NT2/D1 (cell line): ENCODE data around the gene PCYOX1L.

ENCODE experiments used
- DNase-seq: peaks from one replicate; pipeline ENCODE4 v3.0.0-alpha.2; 2011; ENCODE audit warnings: low read depth, low spot score
- H3K27me3 ChIP-seq: 2 replicates; pipeline ENCODE4 v1.6.0; 2011; ENCODE audit warnings: mild to moderate bottlenecking; ENCODE audit not compliant: insufficient read length, insufficient read depth
- H3K36me3 ChIP-seq: 2 replicates; pipeline ENCODE4 v1.6.1; 2011; ENCODE audit warnings: mild to moderate bottlenecking, low read length, mixed read lengths; ENCODE audit not compliant: insufficient read depth, insufficient read length
- H3K4me1 ChIP-seq: 2 replicates; pipeline ENCODE4 v1.5.1; 2011; ENCODE audit not compliant: insufficient read depth, insufficient read length
- H3K4me3 ChIP-seq: 2 replicates; pipeline ENCODE4 v1.5.1; 2011; ENCODE audit warnings: low read depth; ENCODE audit not compliant: insufficient read length
- H3K9ac ChIP-seq: 2 replicates; pipeline ENCODE4 v1.6.0; 2011; ENCODE audit warnings: low read depth; ENCODE audit not compliant: insufficient read length
- H3K9me3 ChIP-seq: 2 replicates; pipeline ENCODE4 v1.5.1; 2011; ENCODE audit warnings: mild to moderate bottlenecking, low read length; ENCODE audit not compliant: insufficient read depth
- SUZ12 ChIP-seq: IDR thresholded peaks from 2 replicates; pipeline ENCODE4 v1.6.1; 2011; ENCODE audit not compliant: insufficient read length, insufficient read depth; ENCODE audit errors: extremely low read depth
- YY1 ChIP-seq: IDR thresholded peaks from 2 replicates; pipeline ENCODE4 v1.6.1; 2011; ENCODE audit not compliant: insufficient read length, insufficient read depth
- ZNF274 ChIP-seq: IDR thresholded peaks from 2 replicates; pipeline ENCODE4 v1.6.1; 2011; ENCODE audit warnings: mild to moderate bottlenecking, low read depth, low read length

PCYOX1L gene

DNA sequence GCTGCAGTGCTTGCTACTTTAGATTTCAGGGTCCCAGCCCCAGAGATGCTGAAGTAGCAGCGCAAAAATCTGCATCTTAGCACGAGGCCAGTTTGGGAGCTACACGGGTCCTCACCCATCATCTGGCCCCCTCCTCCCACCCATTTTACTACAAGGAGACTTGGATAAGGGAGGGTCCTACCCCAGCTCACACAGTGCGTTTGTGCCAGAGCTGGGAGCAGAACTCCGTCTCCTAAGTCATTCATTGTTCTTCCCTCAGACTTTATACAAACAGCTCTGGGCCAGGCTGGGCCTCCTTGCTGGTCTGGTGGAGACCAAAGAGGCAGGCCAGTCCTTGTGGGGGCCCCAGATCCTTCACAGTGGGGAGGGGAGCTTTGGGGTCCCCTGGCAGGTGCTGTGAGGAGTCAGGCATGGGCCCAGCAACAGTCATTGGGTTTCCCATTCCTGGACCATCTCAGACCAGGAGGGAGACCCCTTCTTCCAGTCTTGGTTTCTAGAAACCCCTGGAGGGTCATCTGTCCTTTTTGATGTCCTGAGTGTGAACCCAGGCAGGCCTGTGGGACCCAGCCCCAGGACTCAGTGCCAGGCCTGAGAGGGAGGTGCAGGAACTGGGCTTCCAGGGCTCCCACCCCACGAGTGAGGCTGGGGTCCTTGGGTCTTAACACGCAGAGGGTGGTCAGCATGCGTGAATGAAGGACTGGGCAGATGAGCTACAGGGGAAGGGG, 23.6 kb downstream of the PCYOX1L start:
- H3K4me3 ChIP-seq, result no peak overlapping the region
- no peak overlapping the region for H3K9ac ChIP-seq
- DNase-seq, result no peak

DNA sequence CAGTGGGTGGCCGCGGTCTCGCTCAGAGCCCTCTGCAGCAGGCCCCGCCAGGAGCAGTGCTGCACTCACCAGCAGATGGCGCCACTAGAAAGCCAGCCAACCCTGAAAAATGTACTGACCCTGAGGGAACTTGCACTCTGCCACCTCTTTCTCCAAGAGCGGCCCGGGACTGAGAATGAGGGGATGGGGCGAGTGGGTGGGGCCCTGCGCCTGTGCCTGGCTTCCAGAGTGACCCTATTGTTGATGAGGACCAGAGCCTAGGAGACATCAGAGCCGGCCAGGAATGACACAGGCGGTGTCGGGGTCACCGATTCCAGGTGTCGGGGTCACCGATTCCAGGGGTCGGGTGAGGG, 24.1 kb downstream of the PCYOX1L start:
- H3K27me3 ChIP-seq, result no peaks in the 10 kb centered on the region
- no peaks in the 10 kb centered on the region for H3K9me3 ChIP-seq
- TF ChIP-seq ZNF274 (no peak), SUZ12 (no peak), YY1 (no peak)
- no peaks in the 10 kb centered on the region for H3K36me3 ChIP-seq
- H3K4me1 ChIP-seq, result peaks cover 7% of the 10 kb centered on the region
- DNase-seq, result peak; percentile 59
- no peak overlapping the region for H3K4me3 ChIP-seq
- H3K9ac ChIP-seq, result no peak overlapping the region

More for the DNA sequence above, 23.6 kb downstream of the PCYOX1L start:
- Histone ChIP-seq H3K9me3 (no peaks in the 10 kb centered on the region), H3K36me3 (no peaks in the 10 kb centered on the region), H3K27me3 (no peaks in the 10 kb centered on the region), H3K4me1 (peaks cover 7% of the 10 kb centered on the region)
- TF ChIP-seq YY1 (no peak), ZNF274 (no peak), SUZ12 (no peak)

DNA sequence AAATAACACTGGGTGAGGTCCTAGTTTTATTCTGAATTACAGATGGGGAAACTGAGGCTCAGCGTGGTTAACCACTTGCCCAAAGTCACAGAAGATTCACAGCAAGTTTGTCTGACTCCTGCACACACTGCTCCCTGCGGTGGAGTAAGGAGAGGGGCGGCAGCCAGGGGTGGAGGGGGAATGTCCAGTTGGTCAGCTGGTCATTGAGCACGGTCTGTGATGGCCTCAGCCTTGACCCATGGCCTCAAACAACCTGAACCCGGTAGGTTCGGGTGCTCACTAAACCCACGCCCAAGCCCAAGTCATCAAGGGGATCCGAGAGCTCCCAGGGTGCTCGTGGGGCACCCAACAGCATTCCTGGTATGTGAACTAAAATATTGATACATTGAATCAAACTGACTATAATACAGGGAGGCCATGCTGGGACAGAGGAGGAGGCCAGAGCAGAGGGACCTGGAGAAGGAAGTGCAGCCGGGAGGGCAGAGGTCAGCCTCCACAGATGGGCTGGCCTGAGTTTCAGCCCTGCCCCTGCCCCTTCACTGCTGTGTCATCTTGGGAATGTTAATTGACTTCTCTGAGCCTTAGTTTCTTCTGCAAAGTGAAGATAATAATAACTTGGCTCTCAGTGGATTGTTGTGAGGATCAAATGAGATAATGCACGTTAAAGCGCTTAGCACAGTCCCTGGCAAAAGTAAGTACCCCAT, 24.8 kb downstream of the PCYOX1L start:
- Histone ChIP-seq H3K9me3 (no peaks in the 10 kb centered on the region), H3K4me3 (no peak overlapping the region), H3K27me3 (no peaks in the 10 kb centered on the region), H3K4me1 (peaks cover 7% of the 10 kb centered on the region), H3K36me3 (no peaks in the 10 kb centered on the region), H3K9ac (no peak overlapping the region)
- TF ChIP-seq ZNF274 (no peak), SUZ12 (no peak), YY1 (no peak)
- no peak for DNase-seq

DNA sequence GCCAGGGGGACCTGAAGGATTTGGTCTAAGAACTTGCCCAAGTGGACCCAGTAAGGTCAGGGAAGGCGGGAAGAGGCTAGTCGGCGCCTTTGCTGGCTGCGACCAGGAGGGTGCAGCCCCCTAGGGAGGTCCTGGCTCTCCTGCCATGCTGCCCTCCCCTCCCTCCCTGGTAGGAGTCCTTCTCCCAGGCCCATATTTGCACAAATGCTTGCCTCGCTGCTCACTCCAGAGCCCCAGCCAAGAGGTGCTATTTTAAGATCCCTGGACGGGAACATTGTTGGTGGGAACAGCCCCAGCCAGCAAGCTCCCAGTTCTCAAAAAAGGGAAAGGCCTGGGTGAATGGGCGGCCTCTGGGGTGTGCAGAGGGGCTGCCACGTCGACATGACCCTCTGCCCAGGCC, 25.6 kb downstream of the PCYOX1L start:
- TF ChIP-seq ZNF274, result no peak
- no peak for TF ChIP-seq YY1
- TF ChIP-seq SUZ12, result no peak
- Histone ChIP-seq H3K36me3 (no peaks in the 10 kb centered on the region), H3K4me1 (peaks cover 7% of the 10 kb centered on the region), H3K9ac (no peak overlapping the region), H3K4me3 (no peak overlapping the region), H3K9me3 (peaks cover 2% of the 10 kb centered on the region; the same call in 1 of the 2 replicates), H3K27me3 (no peaks in the 10 kb centered on the region)
- no peak for DNase-seq

DNA sequence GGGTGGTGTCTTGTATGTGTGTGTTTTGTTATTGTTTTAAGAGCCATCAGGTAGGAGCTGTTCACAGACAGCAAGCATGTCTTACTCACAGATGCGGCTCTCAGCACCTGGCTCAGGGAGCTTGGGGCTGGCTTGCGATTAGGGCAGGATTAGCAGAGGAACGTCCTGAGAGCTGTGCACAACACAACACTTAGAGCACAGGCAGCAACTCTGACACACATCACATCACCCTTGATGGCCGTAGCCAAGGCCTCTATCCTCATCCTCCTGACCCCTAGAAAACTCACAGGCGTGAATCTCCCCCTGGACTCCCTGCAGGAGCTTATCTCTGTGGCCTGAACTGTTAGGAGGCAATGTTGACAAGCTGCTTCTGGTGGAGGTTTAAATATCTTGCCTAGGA, 28.3 kb downstream of the PCYOX1L start:
- no peak for DNase-seq
- Histone ChIP-seq H3K36me3 (no peaks in the 10 kb centered on the region), H3K9ac (no peak overlapping the region), H3K27me3 (no peaks in the 10 kb centered on the region), H3K4me3 (no peak overlapping the region), H3K9me3 (peaks cover 5% of the 10 kb centered on the region; the same call in 1 of the 2 replicates), H3K4me1 (no peaks in the 10 kb centered on the region)
- TF ChIP-seq SUZ12 (no peak), YY1 (no peak), ZNF274 (no peak)

DNA sequence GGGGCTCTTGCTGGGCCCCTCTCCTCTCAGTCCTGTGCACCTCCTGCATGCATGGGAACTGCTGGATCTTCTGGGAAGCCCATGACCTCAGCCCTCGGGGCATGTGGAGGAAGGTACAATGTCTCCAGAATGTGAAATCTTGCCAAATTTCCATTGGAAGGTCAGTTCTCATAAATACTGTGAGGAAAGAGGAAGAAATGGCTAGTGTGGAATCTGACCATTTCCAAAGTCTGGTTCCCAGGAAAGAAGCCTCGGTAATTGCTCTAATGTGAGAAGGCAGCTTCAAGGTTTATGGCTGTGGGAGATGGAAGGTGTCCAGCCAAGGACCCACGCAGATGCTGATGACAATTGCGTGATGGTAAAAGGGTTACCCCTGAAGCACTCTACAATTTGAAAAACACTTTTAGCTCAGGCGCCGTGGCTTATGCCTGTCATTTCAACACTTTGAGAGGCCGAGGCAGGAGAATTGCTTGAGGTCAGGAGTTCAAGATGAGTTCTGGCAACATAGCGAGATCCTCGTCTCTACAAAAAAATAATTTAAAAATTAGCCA, 29.3 kb downstream of the PCYOX1L start:
- Histone ChIP-seq H3K4me1 (no peaks in the 10 kb centered on the region), H3K36me3 (no peaks in the 10 kb centered on the region), H3K9me3 (peaks cover 5% of the 10 kb centered on the region; the same call in 1 of the 2 replicates), H3K9ac (no peak overlapping the region), H3K27me3 (no peaks in the 10 kb centered on the region), H3K4me3 (no peak overlapping the region)
- DNase-seq, result no peak
- no peak for TF ChIP-seq ZNF274
- TF ChIP-seq SUZ12, result no peak
- TF ChIP-seq YY1, result no peak

DNA sequence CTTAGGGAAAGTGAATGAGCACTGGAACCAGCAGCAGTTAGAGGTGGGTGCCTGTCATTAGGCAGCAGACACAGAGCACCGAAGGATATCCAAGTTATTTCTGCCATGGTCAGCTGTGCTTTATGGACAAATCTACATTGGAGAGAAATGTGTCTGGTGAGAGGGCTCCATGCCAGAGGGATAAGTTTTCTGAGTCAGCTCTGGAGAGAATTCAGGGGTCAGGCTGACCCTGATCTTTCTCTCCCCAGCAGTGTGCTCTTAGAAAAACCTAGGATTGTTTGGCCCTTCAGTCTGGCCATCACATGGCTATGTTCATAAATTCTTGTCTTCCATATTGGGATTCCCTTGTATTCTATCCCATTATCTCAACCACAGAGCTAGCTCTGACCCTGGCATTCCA, 30.1 kb downstream of the PCYOX1L start:
- no peak for DNase-seq
- Histone ChIP-seq H3K36me3 (no peaks in the 10 kb centered on the region), H3K9ac (no peak overlapping the region), H3K4me3 (no peak overlapping the region), H3K9me3 (peaks cover 5% of the 10 kb centered on the region; the same call in 1 of the 2 replicates), H3K27me3 (no peaks in the 10 kb centered on the region), H3K4me1 (no peaks in the 10 kb centered on the region)
- TF ChIP-seq YY1, result no peak
- TF ChIP-seq SUZ12, result no peak
- no peak for TF ChIP-seq ZNF274
